GM23338 (cell line): Measurements from ENCODE around the gene ENPP4. TPM values are rescaled to one million over a fixed set of nuclear protein-coding genes. Genes with fewer than 3 reads are reported as not detected.

Source experiments
- ATAC-seq: fragments of 200-7000 bp; cut with Tn5 transposase; 3 replicates; pipeline ENCODE4 v1.9.1; 2020
- DNase-seq: peaks from one replicate; pipeline ENCODE4 v3.0.0-alpha.2; 2015; ENCODE audit warnings: low spot score
- H2AFZ ChIP-seq: fragments of 200-600 bp; sonication (generic); 2 replicates; pipeline ENCODE4 v1.8.0; 2016; ENCODE audit warnings: antibody characterized with exemption, mild to moderate bottlenecking, moderate library complexity
- H3F3A ChIP-seq: fragments of 200-600 bp; sonication (generic); replicated peaks from 2 replicates; pipeline ENCODE4 v1.8.0; 2017; ENCODE audit warnings: antibody characterized with exemption, mixed run types, low read depth
- H3K27ac ChIP-seq: fragments of 200-600 bp; sonication (generic); 2 replicates; pipeline ENCODE4 v1.6.1; 2016; ENCODE audit warnings: low read depth
- H3K27me3 ChIP-seq: fragments of 200-600 bp; sonication (generic); 2 replicates; pipeline ENCODE4 v1.8.0; 2016; ENCODE audit warnings: mild to moderate bottlenecking, mixed run types, moderate library complexity; ENCODE audit not compliant: insufficient read depth
- H3K36me3 ChIP-seq: fragments of 200-600 bp; sonication (generic); 2 replicates; pipeline ENCODE4 v1.8.0; 2016; ENCODE audit warnings: mild to moderate bottlenecking; ENCODE audit not compliant: insufficient read depth
- H3K4me1 ChIP-seq: fragments of 200-600 bp; sonication (generic); 2 replicates; pipeline ENCODE4 v1.8.0; 2016; ENCODE audit warnings: mild to moderate bottlenecking, moderate library complexity; ENCODE audit not compliant: insufficient read depth
- H3K4me2 ChIP-seq: fragments of 200-600 bp; sonication (generic); 2 replicates; pipeline ENCODE4 v1.7.1; 2017; ENCODE audit warnings: mixed run types
- H3K4me3 ChIP-seq: fragments of 200-600 bp; sonication (generic); 2 replicates; pipeline ENCODE4 v1.6.1; 2016; ENCODE audit warnings: mixed run types
- H3K79me2 ChIP-seq: fragments of 200-600 bp; sonication (generic); replicated peaks from 2 replicates; pipeline ENCODE4 v1.8.0; 2017; ENCODE audit warnings: mild to moderate bottlenecking; ENCODE audit not compliant: insufficient read depth
- H3K9me2 ChIP-seq: fragments of 200-600 bp; sonication (generic); 2 replicates; pipeline ENCODE4 v1.8.0; 2017; ENCODE audit not compliant: insufficient read depth
- H4K20me1 ChIP-seq: fragments of 200-600 bp; sonication (generic); replicated peaks from 2 replicates; pipeline ENCODE4 v1.8.0; 2017; ENCODE audit warnings: mild to moderate bottlenecking; ENCODE audit not compliant: insufficient read depth
- H3K27ac Mint-ChIP-seq: 2 replicates; pipeline ENCODE4 v1.8.0; 2020; ENCODE audit warnings: inconsistent platforms, mild to moderate bottlenecking, moderate library complexity, mixed read lengths
- H3K27me3 Mint-ChIP-seq: 3 replicates; pipeline ENCODE4 v1.8.0; 2022; ENCODE audit warnings: low read depth, mild to moderate bottlenecking, moderate library complexity, mixed read lengths, inconsistent platforms; ENCODE audit not compliant: insufficient read depth, poor library complexity
- H3K36me3 Mint-ChIP-seq: 3 replicates; pipeline ENCODE4 v1.8.0; 2021; ENCODE audit warnings: low read depth, mild to moderate bottlenecking, inconsistent platforms, moderate library complexity, mixed read lengths
- H3K4me1 Mint-ChIP-seq: 3 replicates; pipeline ENCODE4 v1.8.0; 2020; ENCODE audit warnings: mild to moderate bottlenecking, inconsistent platforms, mixed read lengths
- H3K4me3 Mint-ChIP-seq: 3 replicates; pipeline ENCODE4 v1.8.0; 2021; ENCODE audit warnings: moderate library complexity, mild to moderate bottlenecking, inconsistent platforms, mixed read lengths
- H3K9me3 Mint-ChIP-seq: 3 replicates; pipeline ENCODE4 v1.8.0; 2020; ENCODE audit warnings: moderate library complexity, mild to moderate bottlenecking, inconsistent platforms, mixed read lengths
- CREB1 ChIP-seq: fragments of 250-450 bp; sonication (Bioruptor Pico); IDR thresholded peaks from 2 replicates; pipeline ENCODE4 v1.5.0; 2020; ENCODE audit warnings: low read depth, mild to moderate bottlenecking, moderate library complexity
- EZH2 ChIP-seq: fragments of 200-600 bp; sonication (generic); IDR thresholded peaks from one replicate; pipeline ENCODE4 v1.8.0; 2017; ENCODE audit warnings: antibody characterized with exemption, mild to moderate bottlenecking, low read depth; ENCODE audit not compliant: unreplicated experiment
- EZH2phosphoT487 ChIP-seq: fragments of 200-600 bp; sonication (generic); IDR thresholded peaks from one replicate; pipeline ENCODE4 v1.8.1; 2018; ENCODE audit warnings: antibody characterized with exemption; ENCODE audit not compliant: unreplicated experiment
- JUNB ChIP-seq: IDR thresholded peaks from one replicate; pipeline ENCODE4 v1.6.1; 2016; ENCODE audit warnings: antibody characterized with exemption; ENCODE audit not compliant: unreplicated experiment
- NANOG ChIP-seq: IDR thresholded peaks from 2 replicates; pipeline ENCODE4 v1.6.1; 2016; ENCODE audit warnings: antibody characterized with exemption, borderline replicate concordance
- POLR2AphosphoS5 ChIP-seq: IDR thresholded peaks from 2 replicates; pipeline ENCODE4 v1.6.1; 2016; ENCODE audit warnings: antibody characterized with exemption, low read depth
- STAT1 ChIP-seq: IDR thresholded peaks from one replicate; pipeline ENCODE4 v1.6.1; 2016; ENCODE audit warnings: antibody characterized with exemption; ENCODE audit not compliant: unreplicated experiment
- ZNF114 ChIP-seq: fragments of 250-450 bp; sonication (Bioruptor Pico); IDR thresholded peaks from 2 replicates; pipeline ENCODE4 v1.5.0; 2020; ENCODE audit warnings: mild to moderate bottlenecking, moderate library complexity
- ZNF331 ChIP-seq: fragments of 250-450 bp; sonication (Bioruptor Pico); IDR thresholded peaks from 2 replicates; pipeline ENCODE4 v1.5.0; 2020; ENCODE audit warnings: low read depth, mild to moderate bottlenecking, moderate library complexity
- polyA plus RNA-seq: library from polyadenylated mRNA; unstranded; fragments of >200 nt; fragmentation: Nextera tagmentation; extraction: Ambion mirVana; gene quantifications from 2 replicates; pipeline ENCODE4 v1.2.1, GENCODE V29; 2016
- total RNA-seq: library from RNA; depleted of rRNA; stranded (reverse); fragments of >200 nt; shearing (Covaris generic); gene quantifications from 2 replicates; pipeline ENCODE4 v1.2.3, GENCODE V29; 2014
- TF ChIP-seq, protein P1 (sequence below), 2 experiments: fragments of 200-600 bp in 1 of 2; sonication (generic) in 1 of 2; conservative IDR thresholded peaks; 2 replicates each; pipeline versions ENCODE4 v1.5.1 to v1.6.1; 2016 to 2017; ENCODE audit warnings: antibody characterized with exemption in 2 of 2, low read depth in 2 of 2, mild to moderate bottlenecking in 2 of 2, moderate library complexity in 1 of 2
- TF ChIP-seq, protein P2 (sequence below): IDR thresholded peaks from 2 replicates; pipeline ENCODE4 v1.6.1; 2016; ENCODE audit warnings: antibody characterized with exemption
- TF ChIP-seq, protein P3 (sequence below): IDR thresholded peaks from one replicate; pipeline ENCODE4 v1.6.1; 2018; ENCODE audit warnings: antibody characterized with exemption; ENCODE audit not compliant: unreplicated experiment
- TF ChIP-seq, protein P4 (sequence below): fragments of 250-450 bp; sonication (Bioruptor Pico); IDR thresholded peaks from 2 replicates; pipeline ENCODE4 v1.5.0; 2020; ENCODE audit warnings: mild to moderate bottlenecking, moderate library complexity

The ENPP4 gene
- total and polyA plus RNA-seq, 2 experiments from 2014 or later = 2.2 to 4.4 TPM

DNA sequence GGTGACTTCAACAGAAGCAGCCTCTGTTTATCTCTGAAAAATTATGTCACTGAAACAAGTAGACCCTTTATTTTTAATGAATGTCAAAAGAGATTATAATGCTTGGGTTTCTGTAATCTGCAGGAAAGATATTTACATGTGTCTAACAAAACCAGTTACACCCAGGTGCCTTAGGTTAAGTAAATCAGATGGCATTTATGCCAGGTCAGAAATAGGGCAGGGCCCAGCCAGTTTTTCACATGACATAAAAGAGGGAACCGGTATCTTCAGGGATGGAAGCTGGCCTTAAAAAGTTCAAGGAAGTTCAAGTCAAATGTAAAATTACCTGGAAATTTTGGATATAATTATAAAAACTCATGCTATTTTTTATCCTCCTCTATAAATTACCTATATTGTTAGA is 14.2 kb upstream of the ENPP4 start:
- H3K27ac ChIP-seq = no peak overlapping the region
- H3K4me3 Mint-ChIP-seq = no peak overlapping the region
- H3K9me3 Mint-ChIP-seq = peaks cover 20% of the 10 kb centered on the region
- H3K79me2 ChIP-seq = no peaks in the 10 kb centered on the region
- peaks cover 11% of the 10 kb centered on the region for H3K4me1 Mint-ChIP-seq
- H4K20me1 ChIP-seq = no peaks in the 10 kb centered on the region
- no peak overlapping the region for H3K4me2 ChIP-seq
- DNase-seq (no peak), ATAC-seq (no peak)
- H3K36me3 ChIP-seq = no peaks in the 10 kb centered on the region
- peaks cover 3% of the 10 kb centered on the region for H3K27me3 Mint-ChIP-seq
- H3K27me3 ChIP-seq = no peaks in the 10 kb centered on the region
- no peak overlapping the region for H2AFZ ChIP-seq
- H3K27ac Mint-ChIP-seq = no peak overlapping the region
- peaks cover 24% of the 10 kb centered on the region for H3K36me3 Mint-ChIP-seq
- H3K9me2 ChIP-seq = peaks cover 5% of the 10 kb centered on the region; the same call in 1 of the 2 replicates
- no peaks in the 10 kb centered on the region for H3F3A ChIP-seq
- peaks cover 7% of the 10 kb centered on the region; the same call in 1 of the 2 replicates for H3K4me1 ChIP-seq
- no peak overlapping the region for H3K4me3 ChIP-seq
- TF ChIP-seq, protein P1, sequence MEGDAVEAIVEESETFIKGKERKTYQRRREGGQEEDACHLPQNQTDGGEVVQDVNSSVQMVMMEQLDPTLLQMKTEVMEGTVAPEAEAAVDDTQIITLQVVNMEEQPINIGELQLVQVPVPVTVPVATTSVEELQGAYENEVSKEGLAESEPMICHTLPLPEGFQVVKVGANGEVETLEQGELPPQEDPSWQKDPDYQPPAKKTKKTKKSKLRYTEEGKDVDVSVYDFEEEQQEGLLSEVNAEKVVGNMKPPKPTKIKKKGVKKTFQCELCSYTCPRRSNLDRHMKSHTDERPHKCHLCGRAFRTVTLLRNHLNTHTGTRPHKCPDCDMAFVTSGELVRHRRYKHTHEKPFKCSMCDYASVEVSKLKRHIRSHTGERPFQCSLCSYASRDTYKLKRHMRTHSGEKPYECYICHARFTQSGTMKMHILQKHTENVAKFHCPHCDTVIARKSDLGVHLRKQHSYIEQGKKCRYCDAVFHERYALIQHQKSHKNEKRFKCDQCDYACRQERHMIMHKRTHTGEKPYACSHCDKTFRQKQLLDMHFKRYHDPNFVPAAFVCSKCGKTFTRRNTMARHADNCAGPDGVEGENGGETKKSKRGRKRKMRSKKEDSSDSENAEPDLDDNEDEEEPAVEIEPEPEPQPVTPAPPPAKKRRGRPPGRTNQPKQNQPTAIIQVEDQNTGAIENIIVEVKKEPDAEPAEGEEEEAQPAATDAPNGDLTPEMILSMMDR (conservative IDR thresholded peaks at IDR 0.05; ENCODE audit: low read depth in 2 of 2) = no peak
- no peak for TF ChIP-seq EZH2
- TF ChIP-seq ZNF114 = no peak
- TF ChIP-seq CREB1 = no peak
- TF ChIP-seq JUNB = no peak
- TF ChIP-seq, protein P2, sequence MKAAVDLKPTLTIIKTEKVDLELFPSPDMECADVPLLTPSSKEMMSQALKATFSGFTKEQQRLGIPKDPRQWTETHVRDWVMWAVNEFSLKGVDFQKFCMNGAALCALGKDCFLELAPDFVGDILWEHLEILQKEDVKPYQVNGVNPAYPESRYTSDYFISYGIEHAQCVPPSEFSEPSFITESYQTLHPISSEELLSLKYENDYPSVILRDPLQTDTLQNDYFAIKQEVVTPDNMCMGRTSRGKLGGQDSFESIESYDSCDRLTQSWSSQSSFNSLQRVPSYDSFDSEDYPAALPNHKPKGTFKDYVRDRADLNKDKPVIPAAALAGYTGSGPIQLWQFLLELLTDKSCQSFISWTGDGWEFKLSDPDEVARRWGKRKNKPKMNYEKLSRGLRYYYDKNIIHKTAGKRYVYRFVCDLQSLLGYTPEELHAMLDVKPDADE = no peak
- no peak for TF ChIP-seq ZNF331 (CRISPR knock-in tag)
- no peak for TF ChIP-seq POLR2AphosphoS5
- no peak for TF ChIP-seq NANOG
- TF ChIP-seq EZH2phosphoT487 = no peak
- TF ChIP-seq, protein P3, sequence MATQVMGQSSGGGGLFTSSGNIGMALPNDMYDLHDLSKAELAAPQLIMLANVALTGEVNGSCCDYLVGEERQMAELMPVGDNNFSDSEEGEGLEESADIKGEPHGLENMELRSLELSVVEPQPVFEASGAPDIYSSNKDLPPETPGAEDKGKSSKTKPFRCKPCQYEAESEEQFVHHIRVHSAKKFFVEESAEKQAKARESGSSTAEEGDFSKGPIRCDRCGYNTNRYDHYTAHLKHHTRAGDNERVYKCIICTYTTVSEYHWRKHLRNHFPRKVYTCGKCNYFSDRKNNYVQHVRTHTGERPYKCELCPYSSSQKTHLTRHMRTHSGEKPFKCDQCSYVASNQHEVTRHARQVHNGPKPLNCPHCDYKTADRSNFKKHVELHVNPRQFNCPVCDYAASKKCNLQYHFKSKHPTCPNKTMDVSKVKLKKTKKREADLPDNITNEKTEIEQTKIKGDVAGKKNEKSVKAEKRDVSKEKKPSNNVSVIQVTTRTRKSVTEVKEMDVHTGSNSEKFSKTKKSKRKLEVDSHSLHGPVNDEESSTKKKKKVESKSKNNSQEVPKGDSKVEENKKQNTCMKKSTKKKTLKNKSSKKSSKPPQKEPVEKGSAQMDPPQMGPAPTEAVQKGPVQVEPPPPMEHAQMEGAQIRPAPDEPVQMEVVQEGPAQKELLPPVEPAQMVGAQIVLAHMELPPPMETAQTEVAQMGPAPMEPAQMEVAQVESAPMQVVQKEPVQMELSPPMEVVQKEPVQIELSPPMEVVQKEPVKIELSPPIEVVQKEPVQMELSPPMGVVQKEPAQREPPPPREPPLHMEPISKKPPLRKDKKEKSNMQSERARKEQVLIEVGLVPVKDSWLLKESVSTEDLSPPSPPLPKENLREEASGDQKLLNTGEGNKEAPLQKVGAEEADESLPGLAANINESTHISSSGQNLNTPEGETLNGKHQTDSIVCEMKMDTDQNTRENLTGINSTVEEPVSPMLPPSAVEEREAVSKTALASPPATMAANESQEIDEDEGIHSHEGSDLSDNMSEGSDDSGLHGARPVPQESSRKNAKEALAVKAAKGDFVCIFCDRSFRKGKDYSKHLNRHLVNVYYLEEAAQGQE = no peak
- no peak for TF ChIP-seq STAT1
- TF ChIP-seq, protein P4, sequence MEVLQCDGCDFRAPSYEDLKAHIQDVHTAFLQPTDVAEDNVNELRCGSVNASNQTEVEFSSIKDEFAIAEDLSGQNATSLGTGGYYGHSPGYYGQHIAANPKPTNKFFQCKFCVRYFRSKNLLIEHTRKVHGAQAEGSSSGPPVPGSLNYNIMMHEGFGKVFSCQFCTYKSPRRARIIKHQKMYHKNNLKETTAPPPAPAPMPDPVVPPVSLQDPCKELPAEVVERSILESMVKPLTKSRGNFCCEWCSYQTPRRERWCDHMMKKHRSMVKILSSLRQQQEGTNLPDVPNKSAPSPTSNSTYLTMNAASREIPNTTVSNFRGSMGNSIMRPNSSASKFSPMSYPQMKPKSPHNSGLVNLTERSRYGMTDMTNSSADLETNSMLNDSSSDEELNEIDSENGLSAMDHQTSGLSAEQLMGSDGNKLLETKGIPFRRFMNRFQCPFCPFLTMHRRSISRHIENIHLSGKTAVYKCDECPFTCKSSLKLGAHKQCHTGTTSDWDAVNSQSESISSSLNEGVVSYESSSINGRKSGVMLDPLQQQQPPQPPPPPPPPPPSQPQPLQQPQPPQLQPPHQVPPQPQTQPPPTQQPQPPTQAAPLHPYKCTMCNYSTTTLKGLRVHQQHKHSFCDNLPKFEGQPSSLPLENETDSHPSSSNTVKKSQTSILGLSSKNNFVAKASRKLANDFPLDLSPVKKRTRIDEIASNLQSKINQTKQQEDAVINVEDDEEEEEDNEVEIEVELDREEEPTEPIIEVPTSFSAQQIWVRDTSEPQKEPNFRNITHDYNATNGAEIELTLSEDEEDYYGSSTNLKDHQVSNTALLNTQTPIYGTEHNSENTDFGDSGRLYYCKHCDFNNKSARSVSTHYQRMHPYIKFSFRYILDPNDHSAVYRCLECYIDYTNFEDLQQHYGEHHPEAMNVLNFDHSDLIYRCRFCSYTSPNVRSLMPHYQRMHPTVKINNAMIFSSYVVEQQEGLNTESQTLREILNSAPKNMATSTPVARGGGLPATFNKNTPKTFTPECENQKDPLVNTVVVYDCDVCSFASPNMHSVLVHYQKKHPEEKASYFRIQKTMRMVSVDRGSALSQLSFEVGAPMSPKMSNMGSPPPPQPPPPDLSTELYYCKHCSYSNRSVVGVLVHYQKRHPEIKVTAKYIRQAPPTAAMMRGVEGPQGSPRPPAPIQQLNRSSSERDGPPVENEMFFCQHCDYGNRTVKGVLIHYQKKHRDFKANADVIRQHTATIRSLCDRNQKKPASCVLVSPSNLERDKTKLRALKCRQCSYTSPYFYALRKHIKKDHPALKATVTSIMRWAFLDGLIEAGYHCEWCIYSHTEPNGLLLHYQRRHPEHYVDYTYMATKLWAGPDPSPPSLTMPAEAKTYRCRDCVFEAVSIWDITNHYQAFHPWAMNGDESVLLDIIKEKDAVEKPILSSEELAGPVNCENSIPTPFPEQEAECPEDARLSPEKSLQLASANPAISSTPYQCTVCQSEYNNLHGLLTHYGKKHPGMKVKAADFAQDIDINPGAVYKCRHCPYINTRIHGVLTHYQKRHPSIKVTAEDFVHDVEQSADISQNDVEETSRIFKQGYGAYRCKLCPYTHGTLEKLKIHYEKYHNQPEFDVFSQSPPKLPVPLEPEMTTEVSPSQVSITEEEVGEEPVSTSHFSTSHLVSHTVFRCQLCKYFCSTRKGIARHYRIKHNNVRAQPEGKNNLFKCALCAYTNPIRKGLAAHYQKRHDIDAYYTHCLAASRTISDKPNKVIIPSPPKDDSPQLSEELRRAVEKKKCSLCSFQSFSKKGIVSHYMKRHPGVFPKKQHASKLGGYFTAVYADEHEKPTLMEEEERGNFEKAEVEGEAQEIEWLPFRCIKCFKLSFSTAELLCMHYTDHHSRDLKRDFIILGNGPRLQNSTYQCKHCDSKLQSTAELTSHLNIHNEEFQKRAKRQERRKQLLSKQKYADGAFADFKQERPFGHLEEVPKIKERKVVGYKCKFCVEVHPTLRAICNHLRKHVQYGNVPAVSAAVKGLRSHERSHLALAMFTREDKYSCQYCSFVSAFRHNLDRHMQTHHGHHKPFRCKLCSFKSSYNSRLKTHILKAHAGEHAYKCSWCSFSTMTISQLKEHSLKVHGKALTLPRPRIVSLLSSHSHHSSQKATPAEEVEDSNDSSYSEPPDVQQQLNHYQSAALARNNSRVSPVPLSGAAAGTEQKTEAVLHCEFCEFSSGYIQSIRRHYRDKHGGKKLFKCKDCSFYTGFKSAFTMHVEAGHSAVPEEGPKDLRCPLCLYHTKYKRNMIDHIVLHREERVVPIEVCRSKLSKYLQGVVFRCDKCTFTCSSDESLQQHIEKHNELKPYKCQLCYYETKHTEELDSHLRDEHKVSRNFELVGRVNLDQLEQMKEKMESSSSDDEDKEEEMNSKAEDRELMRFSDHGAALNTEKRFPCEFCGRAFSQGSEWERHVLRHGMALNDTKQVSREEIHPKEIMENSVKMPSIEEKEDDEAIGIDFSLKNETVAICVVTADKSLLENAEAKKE (CRISPR knock-in tag) = no peak
